GM19452 (cell line): Measurements from ENCODE around the gene NXPE3.
"Not testable (repeated sequence)": the region's sequence is repeated elsewhere in the genome, so short reads cannot be mapped to it uniquely, and the experiment has no call there.

Experiments
- ATAC-seq: cut with Tn5 transposase; IDR thresholded peaks from one replicate; pipeline ENCODE4 v1.9.1; 2021; ENCODE audit not compliant: unreplicated experiment

NXPE3 gene

DNA sequence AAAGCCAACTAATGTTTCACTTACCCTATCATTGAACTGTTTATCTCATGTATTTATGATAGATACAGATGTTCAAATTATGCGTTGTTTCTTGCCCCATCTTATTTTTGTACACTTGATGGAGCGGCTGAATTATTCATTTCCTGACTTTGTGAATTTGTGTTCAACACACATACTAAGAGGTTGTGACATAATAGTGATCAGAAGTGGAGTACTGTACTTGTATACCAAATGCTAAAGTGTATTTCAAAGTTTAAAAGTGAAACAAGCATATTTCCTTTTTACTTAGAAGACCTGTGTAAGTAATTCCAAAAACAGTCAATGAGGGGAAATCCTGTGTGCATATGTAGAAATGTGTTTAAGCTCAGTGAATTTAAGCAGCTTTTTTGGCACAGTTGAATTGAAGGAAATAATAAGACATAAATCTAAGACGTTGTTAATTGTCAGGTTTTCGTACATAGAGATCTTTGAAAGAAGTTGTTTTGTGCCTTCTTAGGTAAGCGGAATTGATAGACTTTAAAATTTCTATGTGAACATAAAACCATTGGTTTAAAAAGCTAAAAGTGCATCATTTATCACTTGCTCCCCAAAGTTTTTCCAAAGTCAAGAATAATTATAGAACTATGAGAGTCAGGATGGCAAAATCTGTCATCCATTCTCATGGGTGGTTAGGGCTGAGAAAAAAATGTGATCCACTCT is 72.2 kb downstream of the NXPE3 start:
- ATAC-seq: no peak

DNA sequence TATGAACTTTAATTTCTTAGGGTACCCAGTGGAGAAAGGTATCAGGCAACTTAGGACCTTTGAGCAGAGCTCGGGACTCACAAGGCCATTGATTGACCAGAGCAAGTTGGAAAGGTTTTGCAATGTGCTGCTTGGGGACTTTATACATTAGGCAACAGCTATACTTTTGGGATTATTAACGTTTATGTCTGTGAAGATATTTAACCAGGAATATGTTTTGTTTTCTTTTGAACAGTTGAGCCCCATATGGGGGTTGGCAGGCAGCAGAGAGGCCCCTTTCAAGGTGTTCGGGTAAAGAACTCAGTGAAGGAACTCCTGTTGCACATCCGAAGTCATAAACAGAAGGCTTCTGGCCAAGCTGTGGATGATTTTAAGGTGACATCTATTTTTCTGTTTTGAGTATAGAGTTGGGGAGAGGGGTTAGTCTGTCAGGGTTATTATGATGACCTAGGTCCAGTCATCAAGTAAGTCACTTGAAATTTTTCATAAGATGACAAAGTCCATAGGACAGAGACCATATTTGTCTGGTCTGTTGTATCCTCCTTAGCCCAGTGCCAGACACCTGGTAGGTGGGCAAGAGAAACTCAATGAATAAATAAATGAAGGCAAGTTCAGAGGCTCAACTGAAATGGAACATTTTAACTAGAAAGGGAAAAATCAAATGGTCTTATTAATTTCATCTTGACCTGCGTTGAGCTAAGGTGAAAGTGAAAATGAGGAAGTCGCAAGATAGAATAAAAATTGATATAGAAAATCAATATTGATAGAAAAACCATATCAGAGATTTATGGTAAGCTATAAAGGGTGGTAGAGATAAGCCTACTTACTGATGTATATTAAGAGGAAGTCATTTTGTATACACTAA is 73.1 kb downstream of the NXPE3 start:
- ATAC-seq: no peak

DNA sequence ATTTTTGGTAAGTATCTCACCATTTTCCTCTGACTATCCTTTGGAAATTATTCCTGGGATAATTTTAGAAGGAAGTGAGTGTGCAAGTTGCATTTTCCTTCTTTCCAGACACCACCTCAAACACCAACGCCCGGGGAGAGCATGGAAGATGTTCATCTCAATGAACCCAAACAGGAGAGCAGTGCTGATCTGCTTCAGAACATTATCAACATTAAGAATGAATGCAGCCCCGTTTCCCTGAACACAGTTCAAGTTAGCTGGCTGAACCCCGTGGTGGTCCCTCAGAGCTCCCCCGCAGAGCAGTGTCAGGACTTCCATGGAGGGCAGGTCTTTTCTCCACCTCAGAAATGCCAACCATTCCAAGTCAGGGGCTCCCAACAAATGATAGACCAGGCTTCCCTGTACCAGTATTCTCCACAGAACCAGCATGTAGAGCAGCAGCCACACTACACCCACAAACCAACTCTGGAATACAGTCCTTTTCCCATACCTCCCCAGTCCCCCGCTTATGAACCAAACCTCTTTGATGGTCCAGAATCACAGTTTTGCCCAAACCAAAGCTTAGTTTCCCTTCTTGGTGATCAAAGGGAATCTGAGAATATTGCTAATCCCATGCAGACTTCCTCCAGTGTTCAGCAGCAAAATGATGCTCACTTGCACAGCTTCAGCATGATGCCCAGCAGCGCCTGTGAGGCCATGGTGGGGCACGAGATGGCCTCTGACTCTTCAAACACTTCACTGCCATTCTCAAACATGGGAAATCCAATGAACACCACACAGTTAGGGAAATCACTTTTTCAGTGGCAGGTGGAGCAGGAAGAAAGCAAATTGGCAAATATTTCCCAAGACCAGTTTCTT is 74.2 kb downstream of the NXPE3 start:
- ATAC-seq: no peak

DNA sequence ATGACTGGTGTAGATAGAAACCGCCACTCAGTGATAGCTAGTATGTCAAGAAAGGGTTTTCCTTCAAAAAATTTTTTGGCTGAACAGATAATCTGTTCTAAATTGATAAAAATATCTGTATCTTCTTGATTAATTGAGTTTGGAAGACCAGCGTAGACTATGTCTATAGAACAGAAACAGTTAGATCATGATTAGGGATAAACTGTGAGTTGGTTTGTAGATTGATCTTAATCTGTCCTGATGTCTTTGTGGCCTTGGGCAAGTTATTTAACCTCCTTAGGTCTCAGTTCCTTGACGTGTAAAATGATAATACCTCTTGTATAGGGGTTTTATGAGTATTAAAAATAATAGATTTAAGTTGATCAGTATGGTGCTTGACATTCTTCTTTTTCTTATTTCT is 75.0 kb downstream of the NXPE3 start:
- no peak for ATAC-seq

DNA sequence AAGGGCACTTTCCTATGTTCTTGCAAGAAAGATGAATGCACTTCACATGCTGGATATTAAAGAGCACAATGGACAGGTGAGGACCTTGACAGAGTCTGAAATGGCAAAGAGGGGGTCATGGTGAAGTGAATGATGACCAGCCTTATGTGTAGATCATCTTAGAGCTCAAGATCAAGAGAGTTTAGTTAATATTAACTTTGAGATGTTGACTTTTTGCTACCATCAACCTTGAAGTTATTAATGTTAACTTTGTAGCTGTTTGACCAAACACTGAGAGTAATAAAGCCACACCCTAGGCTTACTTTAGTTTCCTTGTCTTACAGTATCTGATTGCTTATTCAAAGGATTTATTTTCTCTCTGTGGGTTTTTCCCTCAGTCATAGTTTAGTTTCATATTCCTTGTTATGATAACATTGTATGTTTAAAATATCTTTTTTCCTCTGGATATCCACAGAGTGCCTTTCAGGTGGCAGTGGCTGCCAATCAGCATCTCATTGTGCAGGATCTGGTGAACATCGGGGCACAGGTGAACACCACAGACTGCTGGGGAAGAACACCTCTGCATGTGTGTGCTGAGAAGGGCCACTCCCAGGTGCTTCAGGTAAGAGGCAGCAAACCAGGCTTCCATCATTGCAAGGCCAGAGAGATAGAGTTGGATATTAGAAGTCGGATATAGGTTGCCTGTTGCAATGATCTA is 75.7 kb downstream of the NXPE3 start:
- ATAC-seq: no peak

DNA sequence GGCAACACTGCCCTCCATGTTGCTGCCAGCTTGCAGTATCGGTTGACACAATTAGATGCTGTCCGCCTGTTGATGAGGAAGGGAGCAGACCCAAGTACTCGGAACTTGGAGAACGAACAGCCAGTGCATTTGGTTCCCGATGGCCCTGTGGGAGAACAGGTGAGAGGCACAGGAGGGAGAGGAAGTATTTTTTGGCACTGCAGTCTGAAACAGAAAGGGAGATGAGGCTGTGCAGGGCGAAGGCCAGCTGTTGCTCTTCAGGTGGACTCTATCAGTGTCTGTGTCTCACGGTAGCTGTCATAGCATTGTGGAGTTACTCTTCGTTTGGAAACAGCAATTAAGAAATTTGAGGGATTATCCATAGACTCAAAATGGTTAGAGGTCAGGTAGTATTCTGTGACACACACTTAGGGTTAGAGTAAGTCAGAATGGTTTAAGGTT is 78.3 kb downstream of the NXPE3 start:
- ATAC-seq: no peak

DNA sequence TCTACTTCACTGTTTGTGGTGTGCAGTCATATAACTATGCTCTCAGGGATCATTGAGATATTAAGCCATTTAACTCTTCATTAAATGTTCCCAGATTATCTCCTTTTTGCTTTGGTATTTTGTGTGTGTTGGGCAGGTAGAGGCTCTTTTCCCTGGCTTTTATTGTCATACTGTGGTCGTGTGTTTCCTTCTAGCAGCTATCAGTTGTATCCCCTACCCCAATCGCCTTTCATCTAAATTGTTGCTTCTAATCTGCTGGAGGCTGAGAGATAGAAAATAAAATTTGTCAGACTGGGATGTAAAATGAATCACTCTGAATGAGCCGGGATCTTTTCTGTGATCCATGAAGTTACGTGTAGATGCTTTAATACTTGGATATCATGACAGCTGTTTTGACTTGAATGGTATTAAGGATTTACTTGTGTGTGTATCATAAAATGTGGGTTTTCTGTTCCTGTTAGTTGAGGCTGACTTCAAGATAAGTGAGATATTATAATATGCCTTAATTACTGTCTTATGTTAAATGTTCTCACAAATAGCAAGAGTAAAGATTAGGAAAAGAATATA is 79.5 kb downstream of the NXPE3 start:
- no peak for ATAC-seq

DNA sequence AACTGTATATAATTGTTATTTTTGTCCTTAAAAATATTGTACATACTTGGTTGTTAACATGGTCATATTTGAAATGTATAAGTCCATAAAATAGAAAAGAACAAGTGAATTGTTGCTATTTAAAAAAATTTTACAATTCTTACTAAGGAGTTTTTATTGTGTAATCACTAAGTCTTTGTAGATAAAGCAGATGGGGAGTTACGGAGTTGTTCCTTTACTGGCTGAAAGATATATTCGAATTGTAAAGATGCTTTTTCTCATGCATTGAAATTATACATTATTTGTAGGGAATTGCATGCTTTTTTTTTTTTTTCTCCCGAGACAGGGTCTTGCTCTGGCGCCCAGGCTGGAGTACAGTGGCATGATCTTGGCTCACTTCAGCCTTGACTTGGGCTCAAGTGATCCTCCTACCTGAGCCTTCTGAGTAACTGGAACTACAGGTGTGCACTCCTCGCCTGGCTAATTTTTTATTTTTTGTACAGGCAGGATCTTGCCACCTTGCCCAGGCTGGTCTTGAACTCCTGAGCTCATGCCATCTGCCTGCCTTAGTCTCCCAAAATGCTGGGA is 81.0 kb downstream of the NXPE3 start:
- ATAC-seq: no peak

DNA sequence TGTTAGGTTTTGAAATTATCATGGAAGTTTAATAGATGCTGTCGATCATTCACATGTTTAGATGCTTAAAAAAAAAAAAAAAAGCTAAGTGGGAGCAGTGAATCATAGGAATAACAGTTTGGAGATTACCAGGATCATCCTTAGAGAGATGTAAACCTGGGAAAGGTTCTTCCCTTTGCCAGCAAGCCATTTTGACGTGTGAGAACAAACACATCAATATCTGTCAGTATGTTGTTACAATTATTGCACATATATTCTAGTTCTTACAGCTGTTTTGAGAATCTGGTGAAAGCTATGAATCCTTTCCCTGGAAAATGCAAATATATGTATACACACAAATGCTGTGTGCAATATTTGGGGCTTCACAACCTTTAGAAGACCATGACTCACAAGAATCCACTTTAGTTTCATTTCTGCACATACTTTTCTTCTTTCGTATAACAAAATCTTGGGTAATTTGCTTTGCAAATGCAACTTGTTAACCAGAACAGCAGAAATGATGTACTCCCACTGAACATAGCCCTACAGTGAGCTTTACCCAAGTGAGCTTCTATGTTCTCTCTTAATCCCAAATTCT is 82.3 kb downstream of the NXPE3 start:
- no peak for ATAC-seq

DNA sequence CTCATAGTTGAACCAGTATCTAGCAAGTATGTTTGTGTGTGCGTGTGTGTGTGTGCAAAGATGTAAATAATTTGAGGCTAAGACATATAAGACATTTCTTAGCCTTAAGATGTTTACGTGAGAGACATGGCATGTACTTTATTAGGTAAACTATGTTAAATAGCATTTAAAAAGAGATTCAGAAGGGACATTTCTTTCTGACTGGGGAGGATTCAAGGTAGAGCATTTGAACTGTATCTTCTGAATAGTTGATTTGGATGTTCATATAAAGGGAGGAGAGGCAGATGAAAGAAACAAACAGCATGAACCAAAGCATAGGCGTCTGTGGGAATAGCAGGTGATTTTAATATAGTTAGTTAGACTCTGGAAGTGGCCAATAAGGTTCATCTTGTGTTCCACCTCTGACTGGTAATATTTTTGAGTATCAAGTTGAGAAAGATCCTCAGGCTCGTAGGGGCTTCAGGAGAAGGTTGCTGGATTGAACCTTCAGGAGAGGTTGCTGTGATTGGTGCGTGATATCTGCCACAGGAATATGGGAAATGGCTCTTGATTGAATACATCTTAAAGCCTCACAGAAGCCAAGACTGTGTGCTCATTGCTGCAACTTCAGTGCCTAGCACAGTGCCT is 82.9 kb downstream of the NXPE3 start:
- no peak for ATAC-seq

DNA sequence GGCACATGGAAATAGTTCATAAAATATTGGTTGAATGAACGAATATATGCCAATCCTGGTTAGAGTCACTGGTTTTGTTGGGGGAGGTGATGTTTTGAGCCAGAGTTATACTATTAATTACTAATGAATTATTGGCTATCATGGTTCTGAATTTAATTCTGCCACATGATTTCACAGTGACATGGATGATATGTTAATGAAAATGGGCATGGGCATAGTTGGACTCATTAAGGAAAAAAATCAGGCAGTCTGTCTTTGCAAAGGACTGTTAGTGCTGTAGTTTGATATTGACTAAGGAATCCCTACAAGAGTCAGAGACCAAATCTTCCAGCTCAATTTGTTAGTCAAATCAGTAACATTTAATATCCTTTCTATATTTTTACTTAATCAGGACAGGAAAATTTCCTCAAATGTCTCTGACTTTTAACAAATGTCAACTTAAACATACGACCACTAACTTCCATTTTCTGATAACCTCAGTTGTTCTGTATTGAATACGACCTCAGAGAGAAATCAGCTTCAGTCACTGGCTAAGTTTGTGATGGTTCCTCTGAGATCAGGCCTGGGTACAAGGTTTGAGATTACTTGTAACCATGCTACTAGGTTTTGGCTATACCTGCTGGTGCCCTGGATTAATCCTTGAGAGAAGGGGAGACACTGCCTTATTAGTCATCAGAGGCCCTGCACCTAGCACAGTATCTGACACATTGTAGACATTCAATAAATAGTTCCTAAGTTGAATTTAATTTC is 83.6 kb downstream of the NXPE3 start:
- ATAC-seq: no peak

DNA sequence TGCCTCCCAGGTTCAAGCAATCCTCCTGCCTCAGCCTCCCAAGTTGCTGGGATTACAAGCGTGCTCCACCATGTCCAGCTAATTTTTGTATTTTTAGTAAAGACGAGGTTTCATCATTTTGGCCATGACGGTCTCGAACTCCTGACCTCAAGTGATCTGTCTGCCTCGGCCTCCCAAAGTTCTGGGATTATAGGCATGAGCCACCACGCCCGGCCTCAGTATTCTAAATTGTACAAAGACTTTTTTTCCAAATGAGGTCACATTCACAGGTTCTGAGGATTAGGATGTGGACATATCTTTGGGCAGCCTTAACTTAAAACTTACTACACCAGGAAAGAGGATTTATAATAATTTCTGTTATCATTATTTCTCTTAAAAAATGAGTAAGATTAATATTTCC is 85.9 kb downstream of the NXPE3 start:
- not testable (repeated sequence) for ATAC-seq

DNA sequence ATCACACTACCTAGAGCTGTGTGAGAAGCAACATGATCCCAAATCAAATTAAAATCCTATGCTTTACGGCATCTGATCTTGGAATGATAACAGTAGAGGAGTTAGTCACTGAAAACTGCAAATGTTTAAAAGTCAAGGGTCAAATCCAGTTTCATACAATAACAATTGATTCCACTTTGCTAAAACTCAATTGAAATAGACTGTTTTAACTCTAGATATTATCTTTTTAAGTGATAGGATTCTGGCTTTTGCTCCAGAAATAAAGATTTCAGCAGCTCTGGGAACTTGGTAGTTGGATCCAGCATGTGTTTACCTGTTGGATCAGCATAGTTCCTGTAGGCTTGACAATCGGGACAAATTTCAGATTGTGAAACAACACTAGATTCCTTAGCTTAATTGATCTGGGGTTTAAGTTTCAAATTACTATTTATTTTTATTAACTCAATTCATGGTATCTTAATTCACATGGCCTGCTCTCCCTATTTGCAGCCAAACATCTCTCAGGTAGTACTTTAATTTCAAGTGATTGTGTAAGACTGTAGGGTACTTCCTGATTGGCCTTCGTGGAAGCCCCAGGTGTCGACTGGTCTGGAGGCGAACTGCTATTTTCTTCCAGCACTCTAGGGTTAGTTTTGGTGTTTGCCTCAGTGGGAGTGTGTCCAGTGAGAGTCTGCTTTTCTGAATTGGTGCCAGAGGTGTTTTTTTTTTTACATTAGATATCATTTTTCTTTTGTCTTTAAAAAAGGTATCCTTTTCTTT is 86.9 kb downstream of the NXPE3 start:
- ATAC-seq: no peak

DNA sequence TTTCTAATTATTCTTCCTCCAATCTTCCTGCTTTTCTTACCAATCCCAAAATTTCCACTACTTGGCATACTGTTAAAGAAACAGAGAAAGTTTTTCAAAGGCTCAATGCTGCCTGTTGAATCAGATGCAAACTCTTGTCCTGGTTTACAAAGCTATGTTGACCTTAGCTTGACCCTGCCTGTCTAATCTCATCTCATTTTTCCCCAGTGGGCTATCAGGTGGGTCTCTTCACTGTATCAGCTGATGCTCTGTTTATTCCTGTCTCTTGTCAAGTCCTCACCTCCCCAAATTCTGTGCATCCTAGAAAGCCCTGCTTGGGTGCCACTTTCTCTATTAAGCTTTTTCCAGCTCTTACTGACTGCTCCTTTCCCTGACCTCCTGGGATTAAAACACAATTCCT is 88.5 kb downstream of the NXPE3 start:
- ATAC-seq: no peak

DNA sequence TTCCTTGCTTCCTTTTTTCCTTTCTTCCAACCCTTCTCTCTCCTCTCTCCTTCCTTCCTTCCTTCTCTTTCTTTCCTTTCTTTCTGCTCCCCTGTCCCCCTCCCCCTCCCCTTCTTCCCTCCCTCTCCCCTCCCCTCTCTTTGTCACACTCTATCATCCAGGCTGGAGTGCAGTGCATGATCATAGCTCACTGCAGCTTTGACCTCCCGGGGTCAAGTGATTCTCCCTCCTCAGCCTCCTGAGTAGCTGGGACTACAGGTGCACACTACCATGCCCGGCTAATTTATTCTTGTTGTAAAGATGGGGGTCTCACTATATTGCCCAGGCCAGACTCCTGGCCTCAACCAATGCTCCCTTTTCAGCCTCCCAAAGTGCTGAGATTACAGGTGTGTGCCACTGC is 89.0 kb downstream of the NXPE3 start:
- ATAC-seq: no peak

DNA sequence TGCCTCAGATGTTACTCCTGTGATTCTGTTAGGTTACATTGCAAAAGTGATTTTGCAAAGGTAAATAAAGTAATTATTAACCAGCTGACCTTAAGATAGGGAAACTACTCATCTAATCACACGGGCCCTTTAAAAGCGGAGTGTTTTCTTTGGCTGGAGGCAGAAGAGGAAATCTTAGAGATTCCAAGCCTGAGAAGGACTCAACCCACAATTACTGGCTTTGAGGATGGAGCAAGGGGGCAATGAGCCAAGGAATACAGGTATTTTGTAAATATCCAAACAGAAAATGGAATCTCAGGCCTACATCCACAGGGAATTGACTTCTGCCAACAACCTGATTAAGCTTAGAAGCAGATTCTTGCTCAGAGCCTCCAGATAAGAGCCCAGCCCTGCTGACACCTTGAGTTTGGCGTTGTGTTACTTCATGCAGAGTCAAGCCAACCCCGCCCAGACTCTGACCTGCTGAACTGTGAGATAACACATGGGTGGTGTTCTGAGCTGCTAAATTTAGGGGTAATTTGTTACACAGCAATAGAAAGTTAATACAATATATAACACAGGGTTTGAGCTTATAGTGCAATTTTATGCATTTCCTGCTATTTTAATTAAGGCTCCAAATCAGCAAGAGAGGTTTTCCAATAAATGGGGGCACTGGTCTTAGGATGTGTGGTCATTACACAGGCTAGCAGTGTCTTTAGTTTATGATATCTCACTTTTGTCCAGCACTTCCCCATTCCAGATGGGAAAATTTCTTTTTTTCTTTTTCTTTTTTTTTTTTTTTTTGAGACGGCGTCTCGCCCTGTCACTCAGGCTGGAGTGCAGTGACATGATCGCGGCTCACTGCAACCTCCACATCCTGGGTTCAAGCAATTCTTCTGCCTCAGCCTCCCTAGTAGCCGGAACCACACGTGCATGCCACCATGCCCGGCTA is 89.8 kb downstream of the NXPE3 start:
- no peak for ATAC-seq

DNA sequence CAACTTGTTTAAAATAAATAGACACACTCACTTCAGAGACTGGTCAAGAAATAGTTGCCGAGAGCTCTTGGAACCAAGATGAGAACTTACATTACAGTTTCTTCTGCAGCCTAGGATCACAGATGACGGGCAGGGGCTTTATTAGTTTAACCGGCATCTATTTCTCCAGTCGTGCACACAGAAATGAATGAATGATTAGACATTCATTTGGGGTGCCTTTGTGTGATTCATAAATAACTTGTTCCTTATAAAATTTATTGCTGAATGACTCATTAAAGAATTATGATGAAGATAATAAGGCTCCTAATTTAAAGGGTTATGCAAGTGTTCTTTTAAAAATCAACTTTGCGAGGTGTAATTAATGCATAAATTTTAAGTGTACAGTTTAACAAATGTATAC is 91.1 kb downstream of the NXPE3 start:
- no peak for ATAC-seq
